ENCODE data around the gene MYO5C. TPM values are rescaled to one million over a fixed set of nuclear protein-coding genes. Genes with fewer than 3 reads are reported as not detected.

MYO5C gene
- total and polyA plus RNA-seq, 2 of the 4 experiments (the other 2 are of a cell fraction): under 0.01 to 0.03 TPM

GRCh38 chr15:52258461-52258860 lies 37.1 kb downstream of the MYO5C start:
- Histone ChIP-seq H3K4me2 (ENCODE audit: low read depth, low read length) (no peak overlapping the region), H3K18ac (ENCODE audit: low read depth, low read length) (no peak overlapping the region), H2BK20ac (ENCODE audit: low read depth, low read length) (no peak overlapping the region), H3K4me1 (ENCODE audit: control insufficient read depth, insufficient read depth, low read length) (peaks cover 12% of the 10 kb centered on the region), H3K23ac (ENCODE audit: low read depth, low read length) (no peak overlapping the region), H2AK9ac (replicated peaks; ENCODE audit: low read depth, low read length, poor library complexity) (no peak overlapping the region), H2BK5ac (ENCODE audit: low read depth, low read length, poor library complexity, severe bottlenecking) (no peak overlapping the region), H3K4me3 (ENCODE audit: insufficient read depth, low read depth, low read length) (no peak overlapping the region), H2AFZ (replicated peaks; ENCODE audit: low read length, poor library complexity) (no peak overlapping the region), H4K91ac (ENCODE audit: insufficient read depth, low read depth, low read length) (no peak overlapping the region), H3K79me1 (ENCODE audit: low read depth in 1 of 2, low read length in 2 of 2) (no peaks in the 10 kb centered on the region), H2BK120ac (ENCODE audit: low read depth, low read length) (no peak overlapping the region), H3K9me3 (ENCODE audit: control insufficient read depth, insufficient read depth, low read length) (no peaks in the 10 kb centered on the region), H3K9me1 (ENCODE audit: insufficient read depth, low read length) (peaks cover 20% of the 10 kb centered on the region), H3K4ac (ENCODE audit: low read depth, low read length) (no peak overlapping the region), H3K27me3 (ENCODE audit: control insufficient read depth, insufficient read depth, low read length) (no peaks in the 10 kb centered on the region), H4K20me1 (ENCODE audit: insufficient read depth, low read length) (no peaks in the 10 kb centered on the region), H3K36me3 (ENCODE audit: control insufficient read depth, insufficient read depth, low read length) (no peaks in the 10 kb centered on the region), H3K56ac (ENCODE audit: extremely low read depth, insufficient read depth, low read length) (no peak overlapping the region), H3K27ac (ENCODE audit: insufficient read depth, low read length) (no peak overlapping the region), H2AK5ac (ENCODE audit: low read depth, low read length) (no peak overlapping the region), H4K5ac (ENCODE audit: low read depth, low read length) (no peak overlapping the region), H2BK15ac (ENCODE audit: low read depth, low read length) (no peak overlapping the region), H4K8ac (ENCODE audit: low read depth in 2 of 2, low read length in 2 of 2) (no peak overlapping the region), H3K9ac (ENCODE audit: low read depth, low read length) (no peak overlapping the region), H3K14ac (replicated peaks; ENCODE audit: low read depth, low read length) (no peak overlapping the region)
- POLR2A ChIA-PET (ENCODE audit: unreplicated experiment): no interaction called here
- TF ChIP-seq MAFK (IDR thresholded peaks at IDR 0.05; ENCODE audit: low read depth, low read length): no peak
- TF ChIP-seq RFX5 (IDR thresholded peaks at IDR 0.05; ENCODE audit: low read depth, low read length): no peak
- no peak for TF ChIP-seq RCOR1 (IDR thresholded peaks at IDR 0.05; ENCODE audit: insufficient replicate concordance, low read length)
- TF ChIP-seq MAZ (IDR thresholded peaks at IDR 0.05; ENCODE audit: borderline replicate concordance, low read depth, low read length): no peak
- no peak for TF ChIP-seq SMC3 (IDR thresholded peaks at IDR 0.05; ENCODE audit: low read depth, low read length)
- TF ChIP-seq CEBPB (IDR thresholded peaks at IDR 0.05; ENCODE audit: low read depth, low read length): no peak
- no peak for TF ChIP-seq POLR2A (IDR thresholded peaks at IDR 0.05; ENCODE audit: low read depth, low read length)
- TF ChIP-seq ELK1 (IDR thresholded peaks at IDR 0.05; ENCODE audit: borderline replicate concordance, low read depth, low read length): no peak
- TF ChIP-seq CHD1 (IDR thresholded peaks at IDR 0.05; ENCODE audit: low read depth, low read length): no peak
- TF ChIP-seq RAD21 (IDR thresholded peaks at IDR 0.05; ENCODE audit: low read length): no peak
- no peak for TF ChIP-seq USF2 (IDR thresholded peaks at IDR 0.05; ENCODE audit: low read depth, low read length)
- TF ChIP-seq FOS (IDR thresholded peaks at IDR 0.05; ENCODE audit: low read depth, low read length): no peak
- TF ChIP-seq BHLHE40 (IDR thresholded peaks at IDR 0.05; ENCODE audit: low read depth, low read length): no peak
- intact Hi-C loops (cut with micrococcal nuclease): loop anchor here (10.0 kb wide), 1 partner anchor 416 kb away; the partner anchor contains the start of gene ATOSA
- in situ Hi-C loops (cut with MboI; ENCODE audit: low sequenced_read_pairs): no loop called here
- BruUV-seq (replicated peaks): no TSS peak
- ATAC-seq (ENCODE audit: low read depth) (no peak), DNase-seq (no peak)
- WGBS, 2 experiments (ENCODE audit: extremely low coverage in 2 of 2, insufficient read length in 1 of 2): 80% methylated on average over 1 of the region's 5 CpGs; no CpG with 5 or more reads in 1 of the 2 experiments
- CTCF ChIA-PET: interaction anchor here (1.5 kb wide), 1 partner anchor 206 kb away, joined by 3 read pairs; no protein-coding TSS in a partner anchor
- dilution Hi-C loops (cut with HindIII; ENCODE audit: low sequenced_read_pairs, unreplicated experiment): no loop called here
